H1 (cell line): Measurements from ENCODE around the gene TLL1. TPM values are rescaled to one million over a fixed set of nuclear protein-coding genes. Genes with fewer than 3 reads are reported as not detected.

ENCODE experiments used
- CHD7 ChIP-seq: fragments of 300-600 bp; sonication (generic); IDR thresholded peaks from 2 replicates; pipeline ENCODE4 v1.7.1; 2012; ENCODE audit warnings: low read length, moderate library complexity, mild to moderate bottlenecking, inconsistent platforms; ENCODE audit not compliant: insufficient replicate concordance
- CTCF ChIP-seq, 3 experiments: IDR thresholded peaks; 1 replicate in 2 of 3; 2 replicates in 1 of 3; pipeline versions ENCODE4 v1.5.1 to v1.6.1; 2011; ENCODE audit warnings: low read length in 3 of 3, mild to moderate bottlenecking in 3 of 3, inconsistent platforms in 2 of 3, low read depth in 1 of 3, moderate library complexity in 1 of 3; ENCODE audit not compliant: insufficient read depth in 1 of 3; ENCODE audit errors: control extremely low read depth in 1 of 3
- E2F6 ChIP-seq: IDR thresholded peaks from 2 replicates; pipeline ENCODE4 v1.6.1; 2012; ENCODE audit warnings: inconsistent platforms
- KDM4A ChIP-seq: IDR thresholded peaks from one replicate; pipeline ENCODE4 v1.7.1; 2012; ENCODE audit warnings: low read depth, mild to moderate bottlenecking, moderate library complexity, low read length, inconsistent platforms; ENCODE audit not compliant: severe bottlenecking
- SIN3A ChIP-seq, 2 experiments: IDR thresholded peaks in 1 of 2; conservative IDR thresholded peaks in 1 of 2; 2 replicates each; pipeline ENCODE4 v1.6.1; 2011 to 2012; ENCODE audit warnings: low read length in 2 of 2, improper control_type of control experiment in 1 of 2, low read depth in 1 of 2, mild to moderate bottlenecking in 1 of 2
- SP1 ChIP-seq: IDR thresholded peaks from 2 replicates; pipeline ENCODE4 v1.6.1; 2011; ENCODE audit warnings: low read depth, low read length
- SP2 ChIP-seq: IDR thresholded peaks from 2 replicates; pipeline ENCODE4 v1.6.1; 2012; ENCODE audit warnings: mild to moderate bottlenecking, low read length, inconsistent platforms
- TEAD4 ChIP-seq: IDR thresholded peaks from 2 replicates; pipeline ENCODE4 v1.6.1; 2012; ENCODE audit warnings: low read depth, low read length, inconsistent platforms, mixed read lengths
- polyA plus RNA-seq, 7 experiments: library from polyadenylated mRNA; depleted of rRNA in 3 of 7; stranded (reverse) in 5 of 7; unstranded in 2 of 7; fragments of >200 nt in 5 of 7; fragments of 200-250 nt in 2 of 7; gene quantifications; 1 replicate in 5 of 7; 2 replicates in 1 of 7; 4 replicates in 1 of 7; pipeline versions ENCODE4 v1.2.1 to v1.2.3, GENCODE V29; 2011 to 2013; ENCODE audit warnings: missing spikeins in 2 of 7, mixed read lengths in 2 of 7
- total RNA-seq: library from RNA; stranded (reverse); fragmentation: NEBNext Ultra II Directional; extraction: Animal tissue kit (Norgen Biotek cat#: 25700); gene quantifications from 2 replicates; pipeline ENCODE4 v1.2.1, GENCODE V29; 2021

Gene TLL1
- total and polyA plus RNA-seq, 2 of the 8 experiments (the other 6 are each of a cell fraction or from before 2014, with no cell fraction given), result 0.18 to 1.1 TPM

GRCh38 chr4:166143227-166143626 lies 270.2 kb downstream of the TLL1 start (continued):
- TF ChIP-seq CHD7 (no peak), SIN3A (conservative IDR thresholded peaks at IDR 0.05 in 1 of 2, IDR thresholded peaks at IDR 0.05 in 1 of 2; ENCODE audit: low read depth in 1 of 2, low read length in 2 of 2) (no peak), CTCF (IDR thresholded peaks at IDR 0.05; ENCODE audit: control extremely low read depth in 1 of 3, insufficient read depth in 1 of 3, low read depth in 1 of 3, low read length in 3 of 3) (no peak), TEAD4 (no peak), SP1 (no peak), SP2 (no peak), KDM4A (no peak), E2F6 (no peak)
